Hepatocyte (in vitro differentiated cells): Measurements from ENCODE around the gene CBR1.

Source experiments
- EZH2 ChIP-seq: fragments of 200-600 bp; sonication (generic); IDR thresholded peaks from 2 replicates; pipeline ENCODE4 v1.6.1; 2016; ENCODE audit warnings: antibody characterized with exemption, mild to moderate bottlenecking, borderline replicate concordance
- EZH2phosphoT487 ChIP-seq: fragments of 200-600 bp; sonication (generic); IDR thresholded peaks from one replicate; pipeline ENCODE4 v1.6.1; 2018; ENCODE audit warnings: antibody characterized with exemption, mild to moderate bottlenecking, low read depth, moderate library complexity; ENCODE audit not compliant: unreplicated experiment, severe bottlenecking
- TF ChIP-seq, protein P1 (sequence below): fragments of 200-600 bp; sonication (generic); IDR thresholded peaks from 2 replicates; pipeline ENCODE4 v1.5.1; 2016; ENCODE audit warnings: antibody characterized with exemption, mild to moderate bottlenecking; ENCODE audit not compliant: poor library complexity

GRCh38 chr21:36117286-36117741 is 47.5 kb downstream of the CBR1 start:
- TF ChIP-seq, protein P1, sequence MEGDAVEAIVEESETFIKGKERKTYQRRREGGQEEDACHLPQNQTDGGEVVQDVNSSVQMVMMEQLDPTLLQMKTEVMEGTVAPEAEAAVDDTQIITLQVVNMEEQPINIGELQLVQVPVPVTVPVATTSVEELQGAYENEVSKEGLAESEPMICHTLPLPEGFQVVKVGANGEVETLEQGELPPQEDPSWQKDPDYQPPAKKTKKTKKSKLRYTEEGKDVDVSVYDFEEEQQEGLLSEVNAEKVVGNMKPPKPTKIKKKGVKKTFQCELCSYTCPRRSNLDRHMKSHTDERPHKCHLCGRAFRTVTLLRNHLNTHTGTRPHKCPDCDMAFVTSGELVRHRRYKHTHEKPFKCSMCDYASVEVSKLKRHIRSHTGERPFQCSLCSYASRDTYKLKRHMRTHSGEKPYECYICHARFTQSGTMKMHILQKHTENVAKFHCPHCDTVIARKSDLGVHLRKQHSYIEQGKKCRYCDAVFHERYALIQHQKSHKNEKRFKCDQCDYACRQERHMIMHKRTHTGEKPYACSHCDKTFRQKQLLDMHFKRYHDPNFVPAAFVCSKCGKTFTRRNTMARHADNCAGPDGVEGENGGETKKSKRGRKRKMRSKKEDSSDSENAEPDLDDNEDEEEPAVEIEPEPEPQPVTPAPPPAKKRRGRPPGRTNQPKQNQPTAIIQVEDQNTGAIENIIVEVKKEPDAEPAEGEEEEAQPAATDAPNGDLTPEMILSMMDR = no peak
- no peak for TF ChIP-seq EZH2
- TF ChIP-seq EZH2phosphoT487 = no peak
